Stimulated activated CD8-positive, alpha-beta memory T cell treated with anti-CD3 and anti-CD28 coated beads, Interleukin-2, amount 100 ng/mL, for 1 hour (primary cell): Measurements from ENCODE around the gene GPR62.
"Not testable (repeated sequence)": the region's sequence is repeated elsewhere in the genome, so short reads cannot be mapped to it uniquely, and the experiment has no call there.

Experiments
- DNase-seq, 2 donors: peaks; one replicate each; pipeline ENCODE4 v3.0.0-alpha.2; 2020; ENCODE audit warnings: low read depth in 2 of 2

GPR62 gene

GRCh38 chr3:51970606-51971300 is 15.6 kb downstream of the GPR62 start:
- DNase-seq, result no peak

GRCh38 chr3:51971350-51971749 is 16.2 kb downstream of the GPR62 start:
- DNase-seq, result no peak

GRCh38 chr3:51974277-51974962 is 19.2 kb downstream of the GPR62 start:
- DNase-seq, result no peak

- peak; percentile 30 to 41 for DNase-seq
Measured at GRCh38 chr3:51974963-51975851, 20.0 kb downstream of the GPR62 start, which contains the start of gene ABHD14A. Gene ABHD14A, plus strand, starts transcription at chr3:51975064. Its CDS starts 72 bp downstream, at chr3:51975136.

- no peak for DNase-seq
Measured at GRCh38 chr3:51975852-51976549, 20.8 kb downstream of the GPR62 start.

GRCh38 chr3:51977446-51978142 is 22.4 kb downstream of the GPR62 start:
- DNase-seq, result no peak

- no peak for DNase-seq
Measured at GRCh38 chr3:51978143-51978502, 22.9 kb downstream of the GPR62 start.

- DNase-seq, result no peak
Measured at GRCh38 chr3:51980253-51980652, 25.1 kb downstream of the GPR62 start.

- no peak for DNase-seq
Measured at GRCh38 chr3:51982352-51982837, 27.2 kb downstream of the GPR62 start.

GRCh38 chr3:51982838-51983577 is 27.8 kb downstream of the GPR62 start, which contains the start of gene ACY1:
Gene ACY1, plus strand, starts transcription at chr3:51983535. Its CDS starts 530 bp downstream, at chr3:51984065.
- peak; percentile 30 to 43 for DNase-seq

GRCh38 chr3:51983578-51984268 is 28.5 kb downstream of the GPR62 start:
- DNase-seq, result no peak

GRCh38 chr3:51984269-51984647 is 29.1 kb downstream of the GPR62 start:
- DNase-seq, result no peak

GRCh38 chr3:51985063-51985462 is 29.9 kb downstream of the GPR62 start:
- no peak for DNase-seq

GRCh38 chr3:51986010-51986947 is 31.1 kb downstream of the GPR62 start:
- DNase-seq, result no peak

- DNase-seq, result no peak
Measured at GRCh38 chr3:51987568-51987967, 32.4 kb downstream of the GPR62 start.

GRCh38 chr3:51988286-51989146 is 33.3 kb downstream of the GPR62 start:
- no peak for DNase-seq

- not testable (repeated sequence) for DNase-seq
Measured at GRCh38 chr3:51990501-51990971, 35.4 kb downstream of the GPR62 start.
